Right lobe of liver (tissue), 6 donors: ENCODE measurements around the gene GPR176. TPM values are rescaled to one million over a fixed set of nuclear protein-coding genes. Genes with fewer than 3 reads are reported as not detected.
"Not testable (repeated sequence)": the region's sequence is repeated elsewhere in the genome, so short reads cannot be mapped to it uniquely, and the experiment has no call there.

Source experiments
- ATAC-seq, 4 donors: fragments of 200-7000 bp; cut with Tn5 transposase; one replicate each; pipeline ENCODE4 v1.9.1; 2020; ENCODE audit warnings: mild to moderate bottlenecking in 4 of 4, moderate library complexity in 4 of 4
- DNase-seq, 3 donors: peaks; one replicate each; pipeline ENCODE4 v3.0.0-alpha.2; 2020
- H3K27ac ChIP-seq, 3 donors: fragments of 200-600 bp; one replicate each; pipeline ENCODE4 v1.8.0; 2022
- H3K27me3 ChIP-seq, 2 donors: fragments of 200-600 bp; one replicate each; pipeline ENCODE4 v1.8.0; 2022
- H3K36me3 ChIP-seq, 4 donors: fragments of 200-600 bp; sonication (generic) in 1 of 4; one replicate each; pipeline versions ENCODE4 v1.5.1 to v1.8.0; 2017 to 2022; ENCODE audit warnings: control low read depth in 1 of 4
- H3K4me1 ChIP-seq, 4 donors: fragments of 200-600 bp; sonication (generic) in 1 of 4; one replicate each; pipeline versions ENCODE4 v1.5.1 to v1.8.0; 2017 to 2022; ENCODE audit warnings: control low read depth in 1 of 4
- H3K4me3 ChIP-seq, 3 donors: fragments of 200-600 bp; one replicate each; pipeline ENCODE4 v1.8.0; 2022
- H3K9me3 ChIP-seq, 4 donors: fragments of 200-600 bp; sonication (generic) in 1 of 4; one replicate each; pipeline versions ENCODE4 v1.5.1 to v1.8.0; 2017 to 2022; ENCODE audit warnings: control low read depth in 1 of 4
- POLR2A ChIP-seq: fragments of 450-650 bp; IDR thresholded peaks from one replicate; pipeline ENCODE4 v1.6.1; 2017; ENCODE audit warnings: antibody characterized with exemption, mild to moderate bottlenecking
- WGBS: methylation state at CpG from one replicate; pipeline ENCODE4 v1.1.6; 2018; ENCODE audit warnings: low coverage, low lambda C conversion rate; ENCODE audit not compliant: insufficient coverage; ENCODE audit errors: missing lambda C conversion rate; 5-methylcytosine and 5-hydroxymethylcytosine counted together
- intact Hi-C, 2 donors: fragments of 100-400 bp; cut with DNase I; formaldehyde crosslinking; loops; one replicate each; pipeline versions ENCODE4 v1.11.2 to v1.14.1; 2022
- total RNA-seq, 6 experiments: library from RNA; depleted of rRNA in 2 of 6; stranded (reverse); fragments of >200 nt in 2 of 6; fragmentation: NEBNext Ultra II Directional in 3 of 6; extraction: Animal tissue kit (Norgen Biotek cat#: 25700) in 3 of 6; gene quantifications; one replicate each; pipeline versions ENCODE4 v1.1.0 to v1.2.4, GENCODE V29; 2016 to 2023
- TF ChIP-seq, protein P1 (sequence below), 4 donors: fragments of 200-600 bp in 3 of 4; fragments of 450-650 bp in 1 of 4; IDR thresholded peaks; one replicate each; pipeline versions ENCODE4 v1.5.1 to v1.8.0; 2016 to 2022; ENCODE audit warnings: antibody characterized with exemption in 4 of 4, mild to moderate bottlenecking in 2 of 4
- donor health status: DM: no; HTN: yes; CAD: no.
- donor health status: DM: no; HTN: no; CAD: no.
- donor health status: DM: no; HTN: no; CAD: no.
- donor health status: DM: no; HTN: yes; CAD: no.
- donor health status: DM: no; HTN: yes; CAD: no.

GPR176 gene
- total RNA-seq, 6 experiments from 2014 or later = 0.59 to 2.1 (median 1.3) TPM

DNA sequence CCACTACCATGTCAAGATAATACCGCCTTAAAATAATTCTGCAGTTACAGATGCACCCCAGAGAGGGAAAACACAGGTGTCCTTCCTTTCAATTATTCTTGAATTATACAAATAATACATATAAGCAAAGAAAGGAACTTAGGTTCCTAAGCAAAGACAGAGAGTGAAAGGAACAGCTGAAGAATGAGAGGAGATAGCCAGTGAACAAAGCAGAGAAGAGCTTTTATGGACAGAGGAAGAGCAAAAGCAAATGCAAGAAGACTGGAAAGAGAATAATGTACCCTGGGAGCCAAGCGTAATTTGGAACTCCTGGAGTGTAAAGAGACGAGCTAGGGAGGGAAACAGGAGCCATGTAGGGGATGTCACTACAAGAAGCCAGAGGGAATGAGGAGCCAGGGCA lies 21.7 kb downstream of the GPR176 start:
- H3K4me3 ChIP-seq = no peak overlapping the region
- H3K4me1 ChIP-seq = no peaks in the 10 kb centered on the region
- 84% methylated on average over 3 of the region's 3 CpGs for WGBS
- H3K36me3 ChIP-seq = no peaks in the 10 kb centered on the region
- no peak for TF ChIP-seq POLR2A
- TF ChIP-seq, protein P1, sequence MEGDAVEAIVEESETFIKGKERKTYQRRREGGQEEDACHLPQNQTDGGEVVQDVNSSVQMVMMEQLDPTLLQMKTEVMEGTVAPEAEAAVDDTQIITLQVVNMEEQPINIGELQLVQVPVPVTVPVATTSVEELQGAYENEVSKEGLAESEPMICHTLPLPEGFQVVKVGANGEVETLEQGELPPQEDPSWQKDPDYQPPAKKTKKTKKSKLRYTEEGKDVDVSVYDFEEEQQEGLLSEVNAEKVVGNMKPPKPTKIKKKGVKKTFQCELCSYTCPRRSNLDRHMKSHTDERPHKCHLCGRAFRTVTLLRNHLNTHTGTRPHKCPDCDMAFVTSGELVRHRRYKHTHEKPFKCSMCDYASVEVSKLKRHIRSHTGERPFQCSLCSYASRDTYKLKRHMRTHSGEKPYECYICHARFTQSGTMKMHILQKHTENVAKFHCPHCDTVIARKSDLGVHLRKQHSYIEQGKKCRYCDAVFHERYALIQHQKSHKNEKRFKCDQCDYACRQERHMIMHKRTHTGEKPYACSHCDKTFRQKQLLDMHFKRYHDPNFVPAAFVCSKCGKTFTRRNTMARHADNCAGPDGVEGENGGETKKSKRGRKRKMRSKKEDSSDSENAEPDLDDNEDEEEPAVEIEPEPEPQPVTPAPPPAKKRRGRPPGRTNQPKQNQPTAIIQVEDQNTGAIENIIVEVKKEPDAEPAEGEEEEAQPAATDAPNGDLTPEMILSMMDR (IDR thresholded peaks at IDR 0.05) = no peak
- intact Hi-C loops = no loop called here
- no peak for DNase-seq
- no peaks in the 10 kb centered on the region for H3K9me3 ChIP-seq
- ATAC-seq = no peak
- H3K27me3 ChIP-seq = no peaks in the 10 kb centered on the region
- H3K27ac ChIP-seq = no peak overlapping the region

GRCh38 chr15:39896846-39897245 lies 23.2 kb downstream of the GPR176 start:
- no peaks in the 10 kb centered on the region for H3K36me3 ChIP-seq
- ATAC-seq (no peak), DNase-seq (no peak)
- intact Hi-C loops = no loop called here
- no peaks in the 10 kb centered on the region for H3K9me3 ChIP-seq
- H3K4me1 ChIP-seq = no peaks in the 10 kb centered on the region
- TF ChIP-seq POLR2A = no peak
- H3K27ac ChIP-seq = no peak overlapping the region
- WGBS = 41% methylated on average over 1 of the region's 1 CpG
- H3K4me3 ChIP-seq = no peak overlapping the region
- no peaks in the 10 kb centered on the region for H3K27me3 ChIP-seq

- no peak overlapping the region for H3K27ac ChIP-seq
- no peaks in the 10 kb centered on the region for H3K27me3 ChIP-seq
- no peaks in the 10 kb centered on the region for H3K4me1 ChIP-seq
- no peak overlapping the region for H3K4me3 ChIP-seq
- 78% methylated on average over 1 of the region's 1 CpG for WGBS
- DNase-seq (no peak), ATAC-seq (no peak)
- H3K9me3 ChIP-seq = no peaks in the 10 kb centered on the region
- intact Hi-C loops = no loop called here
- H3K36me3 ChIP-seq = no peaks in the 10 kb centered on the region
- no peak for TF ChIP-seq POLR2A
- TF ChIP-seq, protein P1 (IDR thresholded peaks at IDR 0.05) = no peak
Observed at GRCh38 chr15:39896101-39896500, 24.0 kb downstream of the GPR176 start.

GRCh38 chr15:39893051-39893450 lies 27.0 kb downstream of the GPR176 start:
- intact Hi-C loops, H3K9me3 ChIP-seq: not testable (repeated sequence)

GRCh38 chr15:39892418-39892817 lies 27.6 kb downstream of the GPR176 start:
- H3K27ac ChIP-seq = no peak overlapping the region
- DNase-seq = no peak
- intact Hi-C loops = no loop called here
- H3K9me3 ChIP-seq = no peaks in the 10 kb centered on the region
- peaks cover 0 to 7% (median 3%) of the 10 kb centered on the region in 4 donors for H3K4me1 ChIP-seq
- H3K36me3 ChIP-seq = no peaks in the 10 kb centered on the region
- no peak for TF ChIP-seq POLR2A
- TF ChIP-seq, protein P1 (IDR thresholded peaks at IDR 0.05) = no peak
- ATAC-seq = no peak
- H3K4me3 ChIP-seq = no peak overlapping the region
- H3K27me3 ChIP-seq = no peaks in the 10 kb centered on the region
- 81% methylated on average over 3 of the region's 5 CpGs for WGBS

More at GRCh38 chr15:39893051-39893450, 27.0 kb downstream of the GPR176 start:
- not testable (repeated sequence) for DNase-seq, H3K27me3 ChIP-seq, ATAC-seq, H3K4me3 ChIP-seq, H3K27ac ChIP-seq, H3K36me3 ChIP-seq, H3K4me1 ChIP-seq
- WGBS = 42% methylated on average over 1 of the region's 4 CpGs

- Histone ChIP-seq H3K9me3 (no peaks in the 10 kb centered on the region), H3K27me3 (no peaks in the 10 kb centered on the region), H3K4me3 (no peak overlapping the region), H3K4me1 (peaks cover 0 to 12% (median 3%) of the 10 kb centered on the region in 4 donors), H3K36me3 (no peaks in the 10 kb centered on the region), H3K27ac (no peak overlapping the region)
- no peak for DNase-seq
- no peak for ATAC-seq
- intact Hi-C loops = no loop called here
- TF ChIP-seq, protein P1 (IDR thresholded peaks at IDR 0.05) = no peak
- no peak for TF ChIP-seq POLR2A
Observed at GRCh38 chr15:39890621-39891020, 29.4 kb downstream of the GPR176 start.
